ENCODE data around the gene HIPK2.

The HIPK2 gene

DNA sequence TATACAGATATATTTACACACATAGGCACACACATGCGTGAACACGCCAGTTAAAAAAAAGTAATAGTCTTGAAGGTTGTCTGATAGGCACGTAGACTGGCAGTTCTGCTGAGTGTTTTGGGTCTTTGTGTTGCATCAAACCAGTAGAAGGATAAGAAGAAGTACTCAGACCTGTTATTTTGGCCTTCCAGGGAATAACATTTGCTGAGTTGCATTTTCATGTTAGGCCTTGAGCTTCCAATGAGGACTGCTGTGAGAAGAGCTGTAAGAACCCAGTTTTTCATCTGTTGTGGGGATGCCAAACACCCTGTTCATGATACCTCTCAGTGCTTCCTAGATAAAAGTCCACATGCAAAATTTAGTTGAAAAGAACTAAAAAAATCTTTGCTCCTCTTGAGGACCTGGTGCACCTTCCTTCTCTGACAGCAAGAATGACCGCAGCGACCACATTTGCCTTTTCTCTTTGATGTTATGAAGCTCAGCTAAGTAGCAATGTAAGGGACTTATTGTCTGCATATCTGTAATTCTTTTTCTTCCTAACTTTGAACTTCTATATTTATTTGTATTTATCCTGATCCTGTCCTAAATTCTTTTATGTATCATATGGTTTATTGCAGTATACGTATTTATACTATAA is 27.2 kb downstream of the HIPK2 start:
- FAIRE-seq: no peak

DNA sequence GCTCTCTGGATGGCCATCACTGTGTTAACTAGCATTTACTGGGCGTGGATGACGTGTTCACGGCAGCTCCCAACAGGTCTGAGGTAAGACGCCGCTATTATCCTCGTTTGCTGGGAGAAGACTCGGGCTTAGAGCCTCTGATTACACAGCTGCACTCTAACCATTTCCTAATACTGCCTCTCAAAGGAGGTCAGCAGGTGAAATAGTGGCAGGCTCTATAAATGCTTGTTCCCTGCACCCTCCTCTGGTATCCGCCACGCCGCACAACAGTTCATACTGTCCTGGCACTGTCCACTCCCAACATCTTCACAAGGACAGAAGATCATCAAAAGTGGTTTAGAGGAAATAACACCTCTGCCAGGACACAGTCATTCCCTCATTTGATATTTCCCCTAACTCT is 28.3 kb downstream of the HIPK2 start:
- FAIRE-seq: no peak

DNA sequence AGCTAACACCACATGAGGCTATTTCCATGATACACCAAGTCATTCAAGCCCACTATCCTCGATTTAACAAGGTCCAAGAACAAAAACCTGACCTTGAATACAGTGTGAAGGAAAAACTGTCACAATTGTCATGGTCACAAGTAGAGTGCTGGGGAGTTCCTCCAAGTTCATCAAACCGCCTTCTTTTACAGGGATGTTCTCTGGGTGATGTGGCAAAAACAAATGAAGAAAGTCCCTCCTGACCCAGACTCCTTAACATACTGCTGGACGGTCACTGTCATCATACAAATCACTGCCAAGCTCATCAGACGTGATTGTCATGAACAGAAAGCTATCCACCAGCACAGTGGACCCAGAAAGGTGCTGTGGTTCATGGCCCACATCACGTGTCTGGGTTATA is 28.9 kb downstream of the HIPK2 start:
- FAIRE-seq: no peak

DNA sequence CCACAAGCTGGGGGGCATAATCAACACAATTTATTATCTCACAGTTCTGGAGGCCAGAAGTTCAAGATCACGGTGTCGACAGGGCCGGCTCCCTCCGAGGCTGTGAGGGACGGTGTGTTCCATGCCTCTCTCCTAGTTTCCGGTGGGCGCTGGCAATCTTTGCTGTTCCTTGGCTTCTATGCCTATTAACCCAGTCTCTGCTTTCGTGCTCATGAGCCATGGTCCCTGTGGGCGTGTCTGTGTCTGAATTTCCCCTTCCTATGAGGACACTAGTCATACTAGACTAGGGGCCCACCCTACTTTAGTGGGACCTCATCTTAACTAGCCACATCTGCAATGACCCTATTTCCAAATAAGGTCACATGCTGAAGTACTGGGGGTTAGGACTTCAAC is 29.4 kb downstream of the HIPK2 start:
- FAIRE-seq: no peak

DNA sequence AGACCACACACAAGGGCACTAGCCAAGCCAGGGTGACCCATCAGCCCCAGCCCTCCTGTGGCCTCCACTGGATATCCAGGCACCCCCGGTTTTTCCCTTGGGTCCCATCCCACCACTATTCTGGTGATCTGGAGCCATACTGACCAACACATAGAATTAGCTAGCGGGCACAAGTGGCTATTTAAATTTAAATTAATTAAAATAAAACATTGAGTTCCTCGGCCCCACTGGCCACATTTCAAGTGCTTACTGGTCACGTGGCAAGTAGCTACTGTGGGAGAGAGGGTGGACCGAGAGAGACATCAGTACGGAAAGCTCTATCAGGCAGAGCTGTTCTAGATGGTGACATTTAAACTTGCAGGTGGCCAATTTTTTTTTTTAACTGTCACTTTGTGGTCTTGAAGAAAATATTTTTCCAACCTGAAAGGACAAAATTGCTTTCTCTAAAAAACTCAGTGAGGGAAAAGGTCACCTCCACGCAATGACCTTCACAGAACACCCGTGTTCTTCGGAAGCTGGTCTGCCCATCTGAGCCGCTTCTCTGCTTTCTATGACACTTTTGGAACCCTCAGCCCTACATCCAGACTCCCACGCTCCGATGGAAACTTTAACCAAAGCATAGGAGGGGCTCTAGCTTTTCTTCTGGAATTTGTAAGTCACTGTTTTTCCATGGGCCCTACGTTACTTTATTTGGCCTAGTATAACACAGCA is 30.0 kb downstream of the HIPK2 start:
- FAIRE-seq: no peak

DNA sequence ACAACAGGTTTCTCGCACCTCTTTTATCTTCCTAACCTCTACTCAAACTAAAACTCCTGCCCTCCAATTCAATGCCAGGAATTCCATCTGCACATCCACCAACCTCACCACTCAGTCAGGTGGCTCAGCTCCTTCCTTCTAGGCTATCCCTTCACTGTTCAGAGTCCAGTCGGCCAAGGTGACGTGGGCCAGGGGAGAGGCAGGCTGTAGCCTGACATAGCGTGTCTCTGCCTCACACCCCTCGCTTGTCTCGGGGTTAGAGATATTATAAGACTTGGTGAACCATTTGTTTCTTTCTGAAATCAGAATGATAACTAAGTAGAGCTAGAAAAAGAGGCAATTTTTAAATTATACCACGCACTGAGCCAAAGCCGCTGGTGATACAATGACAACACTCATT is 31.1 kb downstream of the HIPK2 start:
- FAIRE-seq: no peak

DNA sequence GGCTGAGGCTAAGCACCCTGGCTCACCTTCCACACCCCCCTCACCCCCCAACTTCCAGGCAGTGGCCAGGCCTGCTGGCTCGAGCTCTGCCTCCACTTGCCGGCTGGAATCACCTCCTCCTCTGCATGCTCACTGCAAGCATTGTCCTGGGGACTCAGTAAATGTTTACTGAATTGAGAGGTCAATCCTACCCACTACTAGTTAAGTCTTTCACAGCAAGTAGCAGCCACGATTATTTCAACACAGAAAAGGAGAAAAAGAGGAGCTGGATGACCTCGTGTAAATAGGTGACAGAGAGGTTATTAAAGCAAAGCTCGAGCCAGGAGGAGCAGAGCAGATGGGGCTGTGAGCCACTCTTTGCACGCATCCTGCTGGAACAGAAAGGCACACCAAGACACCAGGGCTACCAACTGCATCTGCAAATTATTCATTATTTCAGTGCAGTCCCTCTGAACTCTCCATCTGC is 32.1 kb downstream of the HIPK2 start:
- no peak for FAIRE-seq

DNA sequence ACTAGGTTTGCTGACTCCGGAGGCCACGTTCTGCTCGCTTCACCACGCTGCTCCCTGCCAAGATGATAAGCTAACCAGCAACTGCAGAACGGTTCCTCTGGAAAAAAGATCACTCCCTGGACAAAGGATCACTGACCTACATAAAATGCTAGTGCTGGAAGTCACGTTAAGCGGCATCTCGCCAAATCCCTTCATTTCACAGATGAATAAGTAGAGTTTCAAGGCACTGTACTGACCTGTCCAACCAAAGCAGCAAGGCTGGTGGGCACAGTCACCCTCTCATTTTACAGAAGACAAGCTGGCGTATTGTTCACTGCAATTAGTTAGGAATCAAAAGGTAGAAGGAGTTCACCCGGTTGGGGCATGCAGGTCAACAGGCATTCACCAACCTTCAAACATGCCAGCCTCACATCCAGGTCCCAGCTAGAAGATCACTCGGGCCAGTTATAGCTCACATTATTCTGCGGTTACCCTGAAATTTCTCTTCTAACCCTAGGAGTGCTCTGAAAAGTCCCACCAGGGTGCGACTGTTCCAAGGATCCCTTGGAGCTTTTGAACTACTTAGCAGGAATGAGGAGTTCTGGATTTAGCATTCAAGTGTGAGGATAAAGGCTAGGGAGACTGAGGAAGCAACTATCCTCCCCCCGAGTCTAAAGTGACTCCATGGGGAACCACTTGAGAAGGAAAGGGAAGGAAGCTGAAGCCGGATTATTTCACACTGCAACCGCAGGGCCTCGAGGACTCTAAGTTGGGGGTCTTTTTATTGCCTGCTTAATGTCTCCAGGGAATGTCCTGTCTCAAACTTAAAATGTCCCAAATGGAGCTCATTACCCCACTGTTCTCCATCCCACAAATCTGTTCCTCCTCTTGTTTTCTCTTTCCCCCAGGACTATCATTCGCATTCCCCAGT is 32.8 kb downstream of the HIPK2 start:
- FAIRE-seq: no peak

DNA sequence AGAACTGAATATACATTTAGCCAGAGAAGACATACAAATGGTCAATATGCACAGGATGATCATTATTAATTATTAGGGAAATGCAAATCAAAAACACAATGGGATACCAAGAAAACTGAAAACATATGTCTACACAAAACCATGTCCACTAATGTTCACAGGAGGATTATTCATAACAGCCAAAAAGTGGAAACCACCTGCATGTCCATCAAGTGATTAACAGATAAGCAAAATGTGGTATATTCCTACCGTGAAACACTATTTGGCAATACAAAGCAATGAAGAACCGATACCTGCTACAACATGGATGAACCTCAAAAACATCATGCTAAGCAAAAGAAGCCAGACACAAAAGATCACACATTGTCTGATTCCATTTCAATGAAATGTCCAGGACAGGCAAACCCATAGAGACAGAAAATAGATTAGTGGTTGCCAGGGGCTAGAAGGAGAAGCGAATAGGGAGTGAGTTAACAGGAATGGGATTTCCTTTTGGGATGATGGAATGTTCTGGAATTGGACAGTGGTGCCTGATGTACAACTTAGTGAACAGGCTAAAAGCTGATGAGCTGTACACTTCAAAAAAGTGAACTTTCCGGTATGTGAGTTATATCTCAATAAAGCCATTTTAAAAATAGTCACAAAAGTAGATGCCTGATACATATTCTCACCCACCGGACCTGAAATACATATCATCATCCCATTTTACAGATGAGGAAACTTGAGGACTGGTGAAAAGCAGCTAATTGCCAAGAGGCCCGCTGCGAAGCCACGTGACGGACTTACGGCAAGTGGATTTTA is 33.6 kb downstream of the HIPK2 start:
- FAIRE-seq: no peak

DNA sequence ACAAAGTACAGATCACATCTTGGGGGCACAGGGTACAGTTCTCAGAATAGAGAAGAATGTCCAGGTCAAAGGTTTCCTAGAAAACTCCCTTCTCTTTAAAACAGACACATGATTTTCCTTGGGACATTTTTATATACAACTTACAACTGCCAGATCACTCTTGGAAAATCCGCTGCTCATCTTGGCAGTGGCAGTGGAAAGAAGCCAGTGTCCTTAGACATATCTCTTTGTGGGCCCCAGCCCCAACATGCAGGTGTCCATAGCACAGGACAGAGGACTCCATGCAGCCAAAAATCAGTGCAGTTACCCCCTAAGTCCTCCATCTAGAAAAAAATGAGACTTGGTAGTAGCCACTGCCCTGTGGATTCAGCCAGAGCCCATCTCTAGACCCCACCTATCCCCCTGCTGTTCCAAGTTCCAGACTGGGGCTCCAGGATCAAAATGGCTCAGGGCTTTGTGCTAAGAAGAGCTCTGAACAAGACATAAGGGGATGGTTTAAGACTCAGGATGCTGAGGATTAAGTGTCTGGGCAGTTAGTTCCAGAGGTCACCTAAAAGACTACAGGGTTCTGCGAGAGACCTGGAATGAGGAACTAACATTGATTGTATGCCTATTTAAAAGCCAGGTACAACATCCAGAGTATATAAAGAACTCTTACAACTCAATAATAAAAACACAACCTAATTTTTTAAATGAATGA is 34.4 kb downstream of the HIPK2 start:
- FAIRE-seq: no peak

DNA sequence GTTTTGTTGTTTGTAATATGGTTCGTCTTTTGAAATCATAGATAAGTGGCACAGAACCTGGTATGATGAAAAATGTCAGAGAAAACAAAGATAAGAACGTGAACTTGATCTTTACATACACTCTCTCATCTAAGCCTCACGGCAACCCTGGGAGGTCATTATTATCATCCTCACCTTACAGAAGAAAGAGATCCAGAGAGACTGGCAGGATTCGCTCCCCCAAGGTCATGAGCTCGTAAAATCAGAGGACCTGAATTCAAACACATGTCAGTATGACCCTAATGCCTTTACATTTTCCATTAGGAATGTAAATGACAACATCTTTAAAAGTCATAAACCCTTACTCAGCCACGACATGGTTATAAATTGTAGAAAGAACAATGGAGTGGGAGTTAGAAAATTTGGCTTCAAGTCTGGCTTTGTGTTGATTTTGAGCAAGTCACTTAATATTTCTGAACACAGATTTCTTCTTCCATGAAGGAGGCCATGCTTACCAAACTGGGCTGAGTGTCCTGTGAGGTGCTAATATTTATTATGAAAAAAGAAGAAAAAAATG is 35.9 kb downstream of the HIPK2 start:
- FAIRE-seq: no peak

DNA sequence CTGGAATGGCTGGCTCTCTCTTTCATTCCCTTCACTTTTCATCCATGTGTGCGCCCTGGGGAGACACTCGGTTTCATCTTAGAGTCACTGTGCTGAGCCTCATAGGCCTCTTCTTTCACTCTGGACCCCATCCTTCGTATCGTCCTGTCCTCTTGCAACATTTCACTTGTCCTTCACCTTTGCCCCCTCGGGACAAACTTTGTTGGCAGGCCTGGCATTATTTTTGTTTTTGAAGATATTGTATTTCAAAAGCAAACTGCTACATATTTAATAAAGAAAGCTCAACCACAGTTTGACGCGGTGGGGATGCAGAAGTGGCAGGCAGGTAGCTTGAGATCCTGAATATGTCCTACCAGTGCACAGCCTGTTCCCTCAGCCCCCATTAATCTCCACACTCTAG is 36.6 kb downstream of the HIPK2 start:
- FAIRE-seq: no peak

DNA sequence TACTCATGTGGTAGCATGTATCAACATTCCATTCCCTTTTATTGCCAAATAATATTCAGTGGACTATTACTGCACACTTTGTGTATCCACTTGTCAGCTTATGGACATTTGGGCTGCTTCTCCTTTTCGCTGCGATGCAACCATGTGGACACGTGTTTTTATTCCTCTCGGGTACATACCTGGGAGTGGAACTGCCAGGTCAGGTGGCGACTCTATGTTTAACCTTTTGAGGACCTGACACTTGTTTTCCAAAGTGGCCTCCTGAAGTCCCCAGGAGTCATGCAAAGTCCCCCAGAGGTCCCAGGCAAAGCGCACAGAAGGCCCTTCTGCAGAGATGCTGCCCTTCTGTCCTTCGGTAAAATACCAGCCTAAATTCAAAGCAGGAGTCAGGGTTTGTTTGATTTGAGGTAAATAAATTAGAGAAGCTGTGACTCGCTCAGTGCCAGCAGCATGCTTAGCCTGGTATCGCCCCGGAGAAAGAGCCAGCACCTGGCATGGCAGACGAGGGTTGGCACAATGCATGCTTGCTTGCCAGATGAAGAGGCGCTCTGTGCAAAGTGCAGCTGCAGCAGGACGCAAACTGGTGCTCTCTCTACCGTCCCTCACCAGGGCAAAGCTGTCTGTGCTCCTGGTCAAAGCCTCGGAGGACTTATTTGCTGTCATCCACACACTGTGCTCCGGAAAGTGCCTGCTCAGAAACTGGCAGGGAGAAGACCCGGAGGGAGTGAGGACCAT is 37.8 kb downstream of the HIPK2 start:
- FAIRE-seq: no peak

DNA sequence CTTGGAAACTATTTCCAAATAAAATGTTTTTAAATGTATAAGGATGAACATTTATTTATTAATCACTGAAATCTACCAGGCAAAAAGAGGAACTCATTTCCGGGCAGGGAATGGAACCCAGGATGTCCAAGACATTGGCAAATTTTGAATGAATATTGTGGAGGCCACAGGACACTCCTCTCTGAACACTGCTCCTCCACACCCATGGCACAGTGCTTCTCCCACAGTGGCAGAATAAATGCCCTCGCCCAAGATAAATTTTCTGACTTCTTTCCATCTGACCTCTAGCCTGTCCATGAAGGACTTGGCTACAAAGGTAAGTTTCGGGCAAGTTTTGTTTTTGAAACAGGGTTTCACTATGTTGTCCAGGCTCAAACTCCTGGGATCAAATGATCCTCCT is 39.0 kb downstream of the HIPK2 start:
- FAIRE-seq: no peak

DNA sequence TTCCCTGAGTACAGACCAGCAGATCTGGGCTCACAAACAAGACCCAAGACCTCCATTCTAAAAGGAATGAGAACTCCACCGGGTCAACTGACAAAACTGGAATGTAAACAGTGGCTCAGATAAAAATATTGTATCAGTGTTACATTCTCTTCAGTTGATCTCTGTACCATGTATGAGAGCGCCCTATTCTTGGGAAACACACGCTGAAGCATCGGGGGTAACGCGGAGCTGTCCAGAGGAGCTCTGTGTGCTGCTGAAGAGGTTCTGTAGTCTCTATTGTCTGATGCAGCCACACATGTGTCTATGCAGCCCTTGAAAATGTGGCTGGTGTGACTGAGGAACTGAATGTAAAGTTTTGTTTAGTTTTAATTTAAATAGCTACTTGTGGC is 39.7 kb downstream of the HIPK2 start:
- no peak for FAIRE-seq

DNA sequence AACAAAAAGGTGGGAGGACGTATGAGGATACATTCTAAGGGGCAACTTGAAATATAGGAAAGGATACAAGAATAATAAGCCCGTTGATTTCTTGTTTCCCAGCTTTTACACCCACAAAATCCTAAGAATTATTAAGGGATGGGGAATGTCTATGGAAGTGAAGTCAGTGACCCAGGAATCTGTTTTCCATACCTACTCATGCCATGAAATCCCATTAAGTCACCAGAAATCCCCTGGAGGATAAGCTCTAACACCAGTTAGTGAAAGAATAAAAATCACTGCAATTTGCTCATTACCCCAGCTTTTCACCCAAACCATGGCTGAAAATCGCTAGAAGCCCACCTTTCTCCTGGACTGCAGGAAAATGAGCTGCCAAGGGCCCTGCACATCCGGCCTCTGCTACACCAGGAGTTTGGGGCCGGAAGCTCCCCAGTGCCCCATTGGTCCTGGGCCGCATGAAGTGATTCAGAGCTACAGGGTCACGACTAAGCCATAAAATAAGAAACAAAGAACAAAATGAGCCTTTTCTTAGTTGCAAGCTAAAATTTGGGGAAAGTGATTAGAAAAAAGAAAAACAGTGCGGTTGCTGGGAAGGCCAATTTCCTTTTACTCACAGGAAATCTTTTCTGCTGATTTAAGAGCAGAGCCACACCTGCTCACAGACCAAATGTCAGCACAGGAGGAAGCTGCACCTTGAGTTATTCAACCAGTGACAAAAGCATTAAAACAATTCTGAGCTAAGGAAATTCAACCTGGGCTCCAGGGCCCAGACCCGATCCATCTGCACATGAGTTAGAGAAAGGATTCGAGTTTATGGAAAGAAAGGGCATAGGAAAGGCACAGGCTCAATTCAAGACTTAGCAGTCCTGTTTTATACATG is 40.3 kb downstream of the HIPK2 start:
- FAIRE-seq: no peak

DNA sequence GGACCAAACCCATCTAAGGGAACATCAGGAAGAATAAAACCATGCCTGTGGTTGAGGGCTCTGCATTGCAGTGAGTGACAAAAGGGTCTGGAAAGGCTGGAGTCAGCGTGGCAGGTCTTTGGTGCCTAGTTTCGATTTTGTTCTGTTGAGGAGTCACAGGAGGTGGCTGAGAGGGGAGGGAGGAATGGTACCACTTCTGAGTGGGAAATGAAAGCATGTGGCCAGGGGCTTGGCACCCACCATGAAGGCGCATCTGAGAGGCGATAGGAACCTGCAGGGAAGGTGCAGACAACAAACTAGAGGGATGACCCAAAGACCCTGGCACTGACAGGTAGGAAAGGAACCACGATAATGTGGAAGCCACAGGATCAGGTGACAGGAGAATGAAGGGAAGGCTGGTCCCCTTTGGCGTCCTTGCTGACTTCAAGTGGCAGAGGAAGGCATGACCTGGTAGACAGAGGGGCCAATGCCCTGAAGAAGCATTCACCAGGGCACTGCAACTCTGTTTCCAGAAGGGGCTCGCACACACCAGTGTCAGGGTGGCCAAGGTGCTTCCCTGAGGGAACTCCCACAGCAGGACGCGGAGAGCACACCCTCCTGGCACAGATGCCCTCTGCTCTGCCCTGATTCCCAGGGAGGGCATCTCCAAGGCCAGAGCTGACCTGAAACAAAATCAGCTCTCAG is 41.7 kb downstream of the HIPK2 start:
- FAIRE-seq: no peak

DNA sequence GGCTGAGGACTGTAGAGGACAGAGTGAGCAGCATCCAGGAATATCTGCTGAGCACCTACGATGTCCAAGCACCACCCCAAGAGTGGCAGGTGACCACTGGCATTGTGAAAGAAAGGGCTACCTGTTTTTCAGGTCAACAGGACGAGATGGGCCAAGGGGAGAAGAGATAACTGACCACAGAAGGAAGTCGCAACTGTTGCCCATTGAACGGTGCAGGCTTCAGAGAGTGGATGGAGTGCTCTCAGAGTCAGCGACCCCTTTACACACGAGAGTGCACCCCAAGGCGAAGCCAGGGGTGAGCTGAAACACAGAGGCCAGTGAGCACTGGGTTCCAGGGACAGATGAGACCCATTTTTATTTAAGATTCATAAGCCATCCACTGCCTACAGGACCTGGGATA is 42.3 kb downstream of the HIPK2 start:
- no peak for FAIRE-seq

DNA sequence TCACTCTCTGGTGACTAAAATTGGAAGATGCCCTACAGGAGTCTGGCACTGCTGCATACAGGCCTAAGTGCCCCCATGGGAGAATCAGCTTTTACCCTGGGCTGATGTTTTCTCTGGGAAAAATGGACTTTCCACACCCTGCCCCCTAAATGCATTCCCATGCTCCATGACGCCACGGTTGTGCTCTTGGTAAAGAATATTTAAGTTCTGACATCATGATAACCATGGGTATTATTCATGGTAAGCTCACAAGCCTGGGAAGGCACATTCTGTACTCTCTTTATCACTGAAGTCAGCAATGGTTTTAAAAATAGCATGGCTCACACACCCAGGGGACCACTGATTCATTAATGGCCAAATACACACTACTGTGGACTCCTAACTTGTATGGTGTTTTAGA is 43.4 kb downstream of the HIPK2 start:
- no peak for FAIRE-seq

DNA sequence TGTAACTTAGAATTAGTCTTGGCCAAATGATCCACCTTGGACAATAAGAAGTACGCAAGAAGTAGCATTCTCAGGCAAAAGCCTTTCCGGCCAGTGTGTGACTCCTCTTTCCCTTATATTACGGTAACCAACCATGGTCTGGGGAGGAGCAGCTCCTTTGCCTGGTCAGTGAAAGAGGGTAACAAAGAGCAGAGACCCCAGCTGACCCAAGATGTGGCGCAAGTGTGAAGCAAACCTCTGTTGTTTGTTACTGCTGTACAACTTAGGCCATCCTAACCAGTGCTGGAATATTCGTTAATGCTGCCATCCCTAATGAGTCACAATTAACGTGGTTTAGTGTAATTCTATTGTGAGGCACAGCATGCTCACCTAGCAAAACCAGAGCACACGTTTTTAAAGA is 44.0 kb downstream of the HIPK2 start:
- FAIRE-seq: no peak

Data from TTC549 (cell line).